SK-N-SH (cell line): ENCODE results near the gene CSTB.

Experiments used
- CTCF ChIP-seq: fragments of 200-600 bp; sonication (generic); IDR thresholded peaks from 2 replicates; pipeline ENCODE4 v1.6.1; 2017; ENCODE audit warnings: antibody characterized with exemption, mild to moderate bottlenecking, moderate library complexity
- FOXJ3 ChIP-seq: sonication (generic); formaldehyde crosslinking; IDR thresholded peaks from 2 replicates; pipeline ENCODE4 v1.5.1; 2020; ENCODE audit warnings: mild to moderate bottlenecking, missing genetic modification reagents
- RAD21 ChIP-seq: IDR thresholded peaks from 2 replicates; pipeline ENCODE4 v1.6.1; 2012; ENCODE audit warnings: mild to moderate bottlenecking, low read length
- RFX5 ChIP-seq: IDR thresholded peaks from 2 replicates; pipeline ENCODE4 v1.6.1; 2012; ENCODE audit warnings: mild to moderate bottlenecking, improper control_type of control experiment, low read length

- TF ChIP-seq FOXJ3 (CRISPR knock-in tag) (no peak), RFX5 (no peak), CTCF (no peak), RAD21 (no peak)
These were observed 37.5 kb upstream of the CSTB start for GRCh38 chr21:43813656-43813980.
